K562 (cell line): Measurements from ENCODE around the gene PUS3. TPM values are rescaled to one million over a fixed set of nuclear protein-coding genes. Genes with fewer than 3 reads are reported as not detected.
A peak's percentile ranks its signal among the peaks of the same experiment; 100 is the strongest.

Source experiments
- BCL6 ChIP-seq: fragments of 250-450 bp; sonication (Bioruptor Pico); IDR thresholded peaks from 2 replicates; pipeline ENCODE4 v1.4.0; 2020
- E2F3 ChIP-seq: fragments of 250-450 bp; sonication (Bioruptor Pico); IDR thresholded peaks from 2 replicates; pipeline ENCODE4 v1.4.0; 2020; ENCODE audit warnings: mild to moderate bottlenecking
- FUS ChIP-seq: fragments of 200-400 bp; formaldehyde crosslinking; optimal IDR thresholded peaks from 2 replicates; pipeline ENCODE3; 2017; ENCODE audit warnings: low read depth, low read length
- KLF6 ChIP-seq: fragments of 250-450 bp; sonication (Bioruptor Pico); IDR thresholded peaks from 2 replicates; pipeline ENCODE4 v1.4.0; 2020; ENCODE audit warnings: mild to moderate bottlenecking, moderate library complexity, borderline replicate concordance
- L3MBTL2 ChIP-seq: fragments of 450-650 bp; IDR thresholded peaks from 2 replicates; pipeline ENCODE4 v1.6.1; 2016; ENCODE audit warnings: mild to moderate bottlenecking, moderate library complexity
- MEF2D ChIP-seq: conservative IDR thresholded peaks from 2 replicates; pipeline ENCODE4 v1.6.1; 2016; ENCODE audit warnings: low read depth, missing genetic modification characterization, missing compliant biosample characterization
- NR4A1 ChIP-seq, 2 experiments: fragments of 250-450 bp in 1 of 2; fragments of 450-650 bp in 1 of 2; sonication (Bioruptor Pico) in 1 of 2; IDR thresholded peaks; 2 replicates each; pipeline versions ENCODE4 v1.4.0 to v1.6.1; 2016 to 2020; ENCODE audit warnings: mild to moderate bottlenecking in 2 of 2, missing compliant biosample characterization in 1 of 2, missing genetic modification characterization in 1 of 2, moderate library complexity in 1 of 2
- PCBP1 ChIP-seq: fragments of 200-400 bp; formaldehyde crosslinking; IDR thresholded peaks from 2 replicates; pipeline ENCODE4 v1.6.1; 2018; ENCODE audit warnings: mild to moderate bottlenecking, low read depth, low read length; ENCODE audit not compliant: poor library complexity, severe bottlenecking
- PHTF2 ChIP-seq: fragments of 250-450 bp; sonication (Bioruptor Pico); IDR thresholded peaks from 2 replicates; pipeline ENCODE4 v1.5.0; 2021; ENCODE audit warnings: mild to moderate bottlenecking
- RAD21 ChIP-seq, 2 experiments: fragments of 250-450 bp in 1 of 2; fragments of 450-650 bp in 1 of 2; sonication (Bioruptor Pico) in 1 of 2; formaldehyde crosslinking in 1 of 2; IDR thresholded peaks in 1 of 2; conservative IDR thresholded peaks in 1 of 2; 2 replicates each; pipeline versions ENCODE4 v1.4.0 to v1.8.0; 2020 to 2022; ENCODE audit warnings: mild to moderate bottlenecking in 2 of 2, moderate library complexity in 1 of 2
- RAD51 ChIP-seq: fragments of 450-650 bp; IDR thresholded peaks from 2 replicates; pipeline ENCODE4 v1.7.1; 2016; ENCODE audit warnings: low read depth, mild to moderate bottlenecking, borderline replicate concordance
- SNIP1 ChIP-seq: fragments of 450-650 bp; IDR thresholded peaks from 2 replicates; pipeline ENCODE4 v1.7.1; 2017; ENCODE audit warnings: low read depth, mild to moderate bottlenecking
- TGIF2 ChIP-seq: sonication (generic); formaldehyde crosslinking; IDR thresholded peaks from 2 replicates; pipeline ENCODE4 v1.8.1; 2022; ENCODE audit warnings: mild to moderate bottlenecking, missing genetic modification reagents, moderate library complexity
- ZBTB17 ChIP-seq: fragments of 450-650 bp; formaldehyde crosslinking; IDR thresholded peaks from 2 replicates; pipeline ENCODE4 v1.4.0; 2020; ENCODE audit warnings: mild to moderate bottlenecking
- ZFPM2 ChIP-seq: fragments of 250-450 bp; sonication (Bioruptor Pico); IDR thresholded peaks from 2 replicates; pipeline ENCODE4 v1.5.1; 2022; ENCODE audit warnings: mild to moderate bottlenecking
- polyA plus RNA-seq, 8 experiments: library from polyadenylated mRNA; depleted of rRNA in 4 of 8; stranded (reverse) in 5 of 8; unstranded in 3 of 8; fragments of >200 nt; fragmentation: Nextera tagmentation in 2 of 8; fragmentation: Illumina TruSeq in 1 of 8; extraction: Ambion mirVana in 2 of 8; extraction: Trizol in 1 of 8; gene quantifications; 2 replicates each; pipeline versions ENCODE4 v1.2.1 to v1.2.3, GENCODE V29; 2011 to 2014; ENCODE audit warnings: inconsistent platforms in 1 of 8, missing spikeins in 1 of 8
- total RNA-seq, 7 experiments: library from RNA; depleted of rRNA in 6 of 7; stranded (reverse); fragments of >200 nt in 6 of 7; fragmentation: Illumina TruSeq in 2 of 7; extraction: Trizol in 2 of 7; gene quantifications; 2 replicates each; pipeline versions ENCODE4 v1.2.1 to v1.2.3, GENCODE V29; 2011 to 2021; ENCODE audit warnings: low replicate concordance in 1 of 7
- TF ChIP-seq, protein P1 (sequence below): fragments of 250-450 bp; sonication (Bioruptor Pico); IDR thresholded peaks from 2 replicates; pipeline ENCODE4 v1.8.0; 2021; ENCODE audit warnings: mild to moderate bottlenecking, moderate library complexity
- TF ChIP-seq, protein P2 (sequence below): fragments of 250-450 bp; sonication (Bioruptor Pico); IDR thresholded peaks from 2 replicates; pipeline ENCODE4 v1.5.0; 2021
- TF ChIP-seq, protein P3 (sequence below): IDR thresholded peaks from 2 replicates; pipeline ENCODE4 v1.6.1; 2011; ENCODE audit not compliant: insufficient read length; ENCODE audit errors: extremely low read depth
- TF ChIP-seq, protein P4 (sequence below): fragments of 250-450 bp; sonication (Bioruptor Pico); IDR thresholded peaks from 2 replicates; pipeline ENCODE4 v1.8.0; 2021; ENCODE audit warnings: moderate library complexity, mild to moderate bottlenecking, inconsistent platforms
- TF ChIP-seq, protein P5 (sequence below): fragments of 450-650 bp; formaldehyde crosslinking; conservative IDR thresholded peaks from 2 replicates; pipeline ENCODE4 v1.4.0; 2022; ENCODE audit warnings: mild to moderate bottlenecking, missing genetic modification characterization

Gene PUS3
- total and polyA plus RNA-seq, 9 of the 15 experiments (the other 6 are each of a cell fraction or from before 2014, with no cell fraction given): 16.5 to 49.2 (median 35.9) TPM

- TF ChIP-seq, protein P1, sequence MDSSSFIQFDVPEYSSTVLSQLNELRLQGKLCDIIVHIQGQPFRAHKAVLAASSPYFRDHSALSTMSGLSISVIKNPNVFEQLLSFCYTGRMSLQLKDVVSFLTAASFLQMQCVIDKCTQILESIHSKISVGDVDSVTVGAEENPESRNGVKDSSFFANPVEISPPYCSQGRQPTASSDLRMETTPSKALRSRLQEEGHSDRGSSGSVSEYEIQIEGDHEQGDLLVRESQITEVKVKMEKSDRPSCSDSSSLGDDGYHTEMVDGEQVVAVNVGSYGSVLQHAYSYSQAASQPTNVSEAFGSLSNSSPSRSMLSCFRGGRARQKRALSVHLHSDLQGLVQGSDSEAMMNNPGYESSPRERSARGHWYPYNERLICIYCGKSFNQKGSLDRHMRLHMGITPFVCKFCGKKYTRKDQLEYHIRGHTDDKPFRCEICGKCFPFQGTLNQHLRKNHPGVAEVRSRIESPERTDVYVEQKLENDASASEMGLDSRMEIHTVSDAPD: no peak
- no peak; the same call in 1 of the 2 replicates for TF ChIP-seq E2F3
- no peak for TF ChIP-seq ZFPM2
- TF ChIP-seq, protein P2, sequence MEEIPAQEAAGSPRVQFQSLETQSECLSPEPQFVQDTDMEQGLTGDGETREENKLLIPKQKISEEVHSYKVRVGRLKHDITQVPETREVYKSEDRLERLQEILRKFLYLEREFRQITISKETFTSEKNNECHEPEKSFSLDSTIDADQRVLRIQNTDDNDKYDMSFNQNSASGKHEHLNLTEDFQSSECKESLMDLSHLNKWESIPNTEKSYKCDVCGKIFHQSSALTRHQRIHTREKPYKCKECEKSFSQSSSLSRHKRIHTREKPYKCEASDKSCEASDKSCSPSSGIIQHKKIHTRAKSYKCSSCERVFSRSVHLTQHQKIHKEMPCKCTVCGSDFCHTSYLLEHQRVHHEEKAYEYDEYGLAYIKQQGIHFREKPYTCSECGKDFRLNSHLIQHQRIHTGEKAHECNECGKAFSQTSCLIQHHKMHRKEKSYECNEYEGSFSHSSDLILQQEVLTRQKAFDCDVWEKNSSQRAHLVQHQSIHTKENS (CRISPR knock-in tag): no peak
- no peak for TF ChIP-seq KLF6 (CRISPR knock-in tag)
- TF ChIP-seq ZBTB17: no peak; the same call in none of the 2 replicates
- TF ChIP-seq BCL6 (CRISPR knock-in tag): no peak
- no peak for TF ChIP-seq SNIP1
- TF ChIP-seq PHTF2 (CRISPR knock-in tag): no peak
- peak; percentile 94 for TF ChIP-seq L3MBTL2
- no peak for TF ChIP-seq FUS
- TF ChIP-seq RAD51: no peak
- TF ChIP-seq PCBP1: no peak
- no peak for TF ChIP-seq TGIF2 (CRISPR knock-in tag)
- TF ChIP-seq, protein P3, sequence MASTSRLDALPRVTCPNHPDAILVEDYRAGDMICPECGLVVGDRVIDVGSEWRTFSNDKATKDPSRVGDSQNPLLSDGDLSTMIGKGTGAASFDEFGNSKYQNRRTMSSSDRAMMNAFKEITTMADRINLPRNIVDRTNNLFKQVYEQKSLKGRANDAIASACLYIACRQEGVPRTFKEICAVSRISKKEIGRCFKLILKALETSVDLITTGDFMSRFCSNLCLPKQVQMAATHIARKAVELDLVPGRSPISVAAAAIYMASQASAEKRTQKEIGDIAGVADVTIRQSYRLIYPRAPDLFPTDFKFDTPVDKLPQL: no peak
- TF ChIP-seq, protein P4, sequence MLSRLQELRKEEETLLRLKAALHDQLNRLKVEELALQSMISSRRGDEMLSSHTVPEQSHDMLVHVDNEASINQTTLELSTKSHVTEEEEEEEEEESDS: no peak
- no peak for TF ChIP-seq NR4A1 (CRISPR knock-in tag; IDR thresholded peaks at IDR 0.05)
- TF ChIP-seq NR4A1 (tag; IDR thresholded peaks at IDR 0.05): no peak
- peak in 1 of 2 experiments; percentile 21; a peak in 1 of 4 replicates for TF ChIP-seq RAD21 (CRISPR knock-in tag; conservative IDR thresholded peaks at IDR 0.05 in 1 of 2, IDR thresholded peaks at IDR 0.05 in 1 of 2)
- no peak for TF ChIP-seq MEF2D
- TF ChIP-seq, protein P5, sequence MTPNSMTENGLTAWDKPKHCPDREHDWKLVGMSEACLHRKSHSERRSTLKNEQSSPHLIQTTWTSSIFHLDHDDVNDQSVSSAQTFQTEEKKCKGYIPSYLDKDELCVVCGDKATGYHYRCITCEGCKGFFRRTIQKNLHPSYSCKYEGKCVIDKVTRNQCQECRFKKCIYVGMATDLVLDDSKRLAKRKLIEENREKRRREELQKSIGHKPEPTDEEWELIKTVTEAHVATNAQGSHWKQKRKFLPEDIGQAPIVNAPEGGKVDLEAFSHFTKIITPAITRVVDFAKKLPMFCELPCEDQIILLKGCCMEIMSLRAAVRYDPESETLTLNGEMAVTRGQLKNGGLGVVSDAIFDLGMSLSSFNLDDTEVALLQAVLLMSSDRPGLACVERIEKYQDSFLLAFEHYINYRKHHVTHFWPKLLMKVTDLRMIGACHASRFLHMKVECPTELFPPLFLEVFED: no peak
Observed at GRCh38 chr11:125887373-125888324, 15.4 kb downstream of the PUS3 start, which contains the start of gene HYLS1 (continued).
